ENCODE results near the gene ADAMTS18. TPM values are rescaled to one million over a fixed set of nuclear protein-coding genes. Genes with fewer than 3 reads are reported as not detected.
"Not testable (repeated sequence)": the region's sequence is repeated elsewhere in the genome, so short reads cannot be mapped to it uniquely, and the experiment has no call there.

The ADAMTS18 gene
- total RNA-seq, 1 experiment from 2014 or later, result not detected

DNA sequence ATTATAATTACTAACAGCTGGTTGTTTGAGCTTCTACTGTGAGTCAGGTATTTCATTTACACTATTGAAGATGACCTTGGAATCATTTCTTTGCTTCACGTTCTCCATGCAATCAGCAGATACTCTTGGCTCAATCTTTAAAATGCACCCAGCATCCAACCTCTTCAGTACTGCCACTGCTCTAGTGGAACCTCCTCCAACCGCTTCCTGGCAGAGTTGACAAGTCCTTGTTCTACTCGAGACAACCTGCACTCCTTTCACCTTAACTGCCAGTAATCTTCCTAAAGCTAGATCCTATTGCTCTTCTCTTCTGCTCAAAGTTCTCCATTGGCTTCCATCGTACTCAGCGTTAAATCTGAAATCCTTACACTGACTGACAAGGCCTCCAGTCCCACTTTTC, 149.2 kb downstream of the ADAMTS18 start:
- DNase-seq (ENCODE audit: low spot score), result no peak

DNA sequence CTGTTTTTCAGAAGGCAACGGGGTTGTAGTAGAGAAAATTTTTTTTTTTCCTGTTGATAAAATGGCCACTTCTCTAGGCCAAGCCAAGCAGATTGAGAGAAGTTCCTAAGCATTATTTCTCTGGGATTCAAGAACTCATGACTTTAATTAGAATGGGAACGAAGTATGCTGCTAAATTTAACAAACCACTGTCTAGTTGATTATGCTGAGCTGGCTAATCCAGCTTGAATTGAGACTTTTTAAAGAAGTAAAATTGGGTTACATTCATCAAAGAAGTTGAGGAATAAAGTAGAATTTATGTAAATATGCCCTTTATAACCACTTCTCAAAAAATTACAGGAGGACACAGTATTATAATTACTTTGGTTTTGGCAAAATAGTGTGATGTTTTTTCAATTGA, 152.5 kb downstream of the ADAMTS18 start:
- DNase-seq (ENCODE audit: low spot score), result no peak

GRCh38 chr16:77279316-77279715, 155.5 kb downstream of the ADAMTS18 start:
- DNase-seq (ENCODE audit: low spot score), result not testable (repeated sequence)

GRCh38 chr16:77277571-77277970, 157.3 kb downstream of the ADAMTS18 start:
- no peak for DNase-seq (ENCODE audit: low spot score)

- no peak for DNase-seq (ENCODE audit: low spot score)
Measured at GRCh38 chr16:77277141-77277540, 157.7 kb downstream of the ADAMTS18 start.

DNA sequence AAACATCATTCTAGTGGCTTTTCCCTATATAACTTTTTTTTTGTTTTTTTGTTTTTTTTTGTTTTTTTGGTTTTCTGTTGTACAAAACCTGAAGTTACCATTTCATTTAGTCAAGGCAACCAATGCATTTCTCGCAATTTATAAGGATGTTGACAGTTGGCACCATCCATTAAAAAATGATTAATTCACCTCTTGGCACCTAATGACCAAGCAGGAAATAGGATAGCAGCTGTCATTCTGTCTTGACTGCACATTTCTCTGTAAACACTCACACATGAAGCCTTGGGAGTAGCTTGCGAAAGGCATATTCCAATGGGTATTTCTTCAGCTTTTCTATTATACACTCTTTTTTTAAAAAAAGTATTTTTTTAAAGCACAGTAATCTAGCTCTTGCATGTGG, 158.2 kb downstream of the ADAMTS18 start:
- DNase-seq (ENCODE audit: low spot score), result no peak

DNA sequence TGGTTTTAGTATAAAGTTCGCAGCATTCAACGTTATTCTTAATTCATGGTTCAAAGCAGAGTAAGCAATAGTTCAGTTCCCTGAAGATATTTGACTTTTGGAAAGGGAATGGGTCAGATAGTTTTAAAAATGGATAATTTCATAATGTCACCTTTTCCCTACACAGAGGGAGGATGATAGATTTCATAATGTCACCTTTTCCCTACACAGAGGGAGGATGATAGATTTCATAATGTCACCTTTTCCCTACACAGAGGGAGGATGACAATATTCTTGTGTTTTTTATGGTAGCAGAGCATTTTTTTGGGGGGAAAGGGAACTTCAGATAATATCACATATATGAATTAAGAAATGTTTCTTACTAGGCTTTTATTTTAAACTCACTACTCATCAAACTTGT, 159.5 kb downstream of the ADAMTS18 start:
- not testable (repeated sequence) for DNase-seq (ENCODE audit: low spot score)

DNA sequence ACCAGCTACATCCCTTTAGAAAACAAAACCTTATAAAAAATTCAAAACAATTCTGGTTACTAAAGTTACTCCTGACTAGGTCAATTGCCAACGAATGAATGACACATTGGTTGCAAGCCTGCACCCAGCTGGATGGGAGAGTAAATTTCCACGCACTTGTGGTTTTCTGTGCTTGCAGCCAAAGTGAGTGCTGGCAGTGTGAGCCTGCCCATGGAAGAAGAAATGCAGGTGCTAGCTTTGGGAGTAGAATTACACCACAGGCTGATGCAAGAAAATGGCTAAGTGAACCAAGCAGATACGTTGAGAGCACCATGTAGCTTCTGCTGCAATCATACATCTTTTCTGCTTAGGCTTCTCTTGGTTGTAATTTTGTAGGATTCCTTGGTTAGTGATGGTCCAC, 161.0 kb downstream of the ADAMTS18 start:
- DNase-seq (ENCODE audit: low spot score), result no peak

DNA sequence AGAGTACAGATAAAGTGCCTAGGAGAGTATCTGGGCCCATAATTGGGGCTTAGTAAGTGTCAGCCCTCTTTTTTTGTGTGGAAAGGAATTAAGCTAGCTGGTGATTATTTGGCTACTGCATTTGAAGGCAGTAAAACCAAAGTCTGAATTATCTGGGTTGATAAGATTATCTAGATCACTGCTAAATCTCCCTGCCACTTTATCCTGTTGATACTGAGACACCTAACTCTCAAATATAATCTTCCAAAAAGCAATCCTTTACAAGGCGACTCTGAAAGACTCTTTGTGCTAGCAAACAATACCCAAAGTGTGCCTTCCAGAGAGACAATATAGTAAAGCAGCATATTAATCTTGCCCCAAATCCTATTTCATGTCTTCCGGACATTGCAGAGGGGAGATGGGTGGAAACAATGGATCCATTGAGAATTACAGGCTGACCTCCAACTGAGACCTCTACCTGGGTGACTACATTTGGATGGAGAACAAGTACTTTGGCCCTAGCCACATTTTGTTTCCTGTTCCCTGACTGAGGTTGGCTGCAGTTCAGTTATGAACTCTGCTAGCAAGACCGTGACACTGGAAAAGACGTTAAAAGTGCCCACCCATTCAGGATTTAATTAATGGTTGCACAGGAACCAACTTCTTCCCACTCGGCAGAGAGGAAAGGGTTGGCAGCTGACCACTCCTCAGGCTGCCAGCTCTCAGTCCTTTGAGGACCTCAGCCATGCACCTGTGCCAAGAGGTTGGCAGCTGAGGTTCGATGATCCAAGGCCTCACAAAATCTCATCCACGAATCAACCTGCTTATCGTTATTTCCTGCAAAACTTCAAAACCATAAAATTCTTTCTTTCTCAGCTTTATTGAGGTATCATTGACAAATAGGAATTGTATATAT, 163.1 kb downstream of the ADAMTS18 start:
- no peak for DNase-seq (ENCODE audit: low spot score)

GRCh38 chr16:77266185-77266584, 168.6 kb downstream of the ADAMTS18 start:
- DNase-seq (ENCODE audit: low spot score), result not testable (repeated sequence)

DNA sequence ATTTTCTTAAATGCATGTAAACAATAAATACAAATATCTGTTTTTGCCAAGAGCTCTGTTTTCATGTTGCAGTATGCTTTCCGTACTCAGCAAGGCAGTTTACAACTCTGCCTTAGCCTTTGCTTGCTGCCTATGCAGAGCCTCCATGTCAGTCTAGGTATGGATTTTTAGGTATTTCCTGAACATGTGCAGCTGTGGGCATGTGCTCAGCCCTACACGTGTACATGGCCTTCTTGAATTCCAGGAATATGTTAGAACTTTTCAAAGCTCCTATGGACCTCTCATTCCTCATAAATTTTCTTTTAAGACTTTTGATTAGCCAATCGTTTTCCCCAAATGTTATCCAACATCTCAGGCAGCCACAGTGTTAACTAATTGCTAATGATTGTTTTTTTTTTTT, 171.9 kb downstream of the ADAMTS18 start:
- no peak for DNase-seq (ENCODE audit: low spot score)

DNA sequence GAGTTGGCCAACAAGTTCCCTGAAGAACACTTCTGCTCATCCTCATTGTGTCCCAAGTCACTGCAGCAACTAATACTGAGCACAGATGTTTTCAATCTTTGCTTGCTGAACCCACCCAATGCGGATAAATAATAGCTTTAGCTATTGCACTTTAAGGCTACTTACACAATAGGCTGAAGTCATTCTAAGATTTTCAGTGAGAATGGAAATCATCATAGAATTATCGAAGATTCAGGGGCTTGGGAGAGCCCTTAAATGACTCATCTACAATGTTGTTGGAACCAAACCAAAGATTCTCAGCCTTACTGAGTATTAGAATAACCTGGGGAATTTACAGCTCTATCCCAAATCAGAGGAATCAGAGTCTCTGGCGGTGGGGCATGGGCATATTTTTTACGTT, 184.4 kb downstream of the ADAMTS18 start:
- no peak for DNase-seq (ENCODE audit: low spot score)

GRCh38 chr16:77246150-77246549, 188.7 kb downstream of the ADAMTS18 start:
- no peak for DNase-seq (ENCODE audit: low spot score)

GRCh38 chr16:77242471-77242870, 192.4 kb downstream of the ADAMTS18 start:
- not testable (repeated sequence) for DNase-seq (ENCODE audit: low spot score)

DNA sequence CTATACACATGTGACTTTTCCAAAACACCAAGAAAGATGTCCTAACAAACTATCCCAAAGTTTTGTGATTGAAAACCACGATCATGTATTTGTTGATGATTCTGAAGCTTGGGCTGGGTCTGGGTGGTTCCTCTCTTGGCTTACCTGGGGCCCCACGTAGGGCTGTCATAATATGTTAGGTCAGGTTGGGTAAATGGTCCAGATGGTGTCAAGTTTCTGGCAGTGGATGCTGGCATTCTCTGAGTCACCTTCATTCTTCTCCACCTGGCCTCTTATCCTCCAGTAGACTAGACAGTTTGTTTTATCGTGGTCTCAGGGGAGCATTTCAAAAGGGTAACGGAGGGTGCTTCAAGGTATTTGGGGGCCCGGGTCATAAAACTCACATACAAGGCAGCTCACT, 196.2 kb downstream of the ADAMTS18 start:
- DNase-seq (ENCODE audit: low spot score), result no peak

GRCh38 chr16:77236063-77236511, 198.7 kb downstream of the ADAMTS18 start:
- DNase-seq (ENCODE audit: low spot score), result peak; percentile 90

GRCh38 chr16:77234611-77235010, 200.2 kb downstream of the ADAMTS18 start:
- no peak for DNase-seq (ENCODE audit: low spot score)

- no peak for DNase-seq (ENCODE audit: low spot score)
Measured at GRCh38 chr16:77233799-77234519, 200.9 kb downstream of the ADAMTS18 start.

Measured in HT-29 (cell line).